Body of pancreas (tissue), 4 donors: ENCODE data around the gene POLR3H. TPM values are rescaled to one million over a fixed set of nuclear protein-coding genes. Genes with fewer than 3 reads are reported as not detected.

Source experiments
- ATAC-seq: fragments of 150-250 bp; one replicate; pipeline ENCODE4 v1.9.1; 2016
- DNase-seq, 4 donors: peaks; one replicate each; pipeline ENCODE4 v3.0.0-alpha.2; 2019
- H3K27ac ChIP-seq, 4 donors: fragments of 200-600 bp; sonication (generic); 1 replicate in 3 of 4; 2 replicates in 1 of 4; pipeline versions ENCODE4 v1.5.1 to v1.6.1; 2016 to 2019; ENCODE audit warnings: mild to moderate bottlenecking in 1 of 4, mixed read lengths in 1 of 4, moderate library complexity in 1 of 4
- H3K27me3 ChIP-seq, 2 donors: fragments of 200-600 bp; sonication (generic); one replicate each; pipeline ENCODE4 v1.6.0; 2016; ENCODE audit warnings: mild to moderate bottlenecking in 1 of 2
- H3K36me3 ChIP-seq, 2 donors: fragments of 200-600 bp; sonication (generic); replicated peaks in 1 of 2; 2 replicates each; pipeline ENCODE4 v1.5.1; 2016; ENCODE audit warnings: low read depth in 2 of 2; ENCODE audit not compliant: insufficient read depth in 1 of 2
- H3K4me1 ChIP-seq: fragments of 200-600 bp; sonication (generic); one replicate; pipeline ENCODE4 v1.6.0; 2016
- H3K4me3 ChIP-seq, 2 donors: fragments of 200-600 bp; sonication (generic); 1 replicate in 1 of 2; 2 replicates in 1 of 2; pipeline ENCODE4 v1.5.1; 2016 to 2019
- H3K9me3 ChIP-seq, 3 donors: fragments of 200-600 bp; sonication (generic); 1 replicate in 2 of 3; 2 replicates in 1 of 3; pipeline ENCODE4 v1.5.1; 2016
- CTCF ChIP-seq, 7 experiments: fragments of 450-650 bp in 4 of 7; fragments of 200-600 bp in 3 of 7; sonication (generic) in 3 of 7; IDR thresholded peaks; one replicate each; pipeline ENCODE4 v1.5.1; 2016 to 2019; ENCODE audit warnings: antibody characterized with exemption in 7 of 7
- POLR2A ChIP-seq, 3 donors: fragments of 450-650 bp; IDR thresholded peaks; one replicate each; pipeline ENCODE4 v1.6.1; 2016; ENCODE audit warnings: antibody characterized with exemption in 3 of 3, mild to moderate bottlenecking in 2 of 3
- WGBS, 2 donors: methylation state at CpG; one replicate each; pipeline ENCODE4 v1.1.5; 2017; 5-methylcytosine and 5-hydroxymethylcytosine counted together
- intact Hi-C: fragments of 100-400 bp; cut with DNase I; formaldehyde crosslinking; loops from one replicate; pipeline ENCODE4 v1.15.1; 2023
- total RNA-seq, 2 donors: library from RNA; depleted of rRNA; stranded (reverse); fragments of >200 nt; gene quantifications; one replicate each; pipeline ENCODE4 v1.1.0, GENCODE V29; 2016

The POLR3H gene
- total RNA-seq, 2 donors from 2014 or later: 18.9 to 24.7 TPM

GRCh38 chr22:41578818-41579217, 34.5 kb upstream of the POLR3H start:
- no peak overlapping the region for H3K27ac ChIP-seq
- TF ChIP-seq POLR2A (IDR thresholded peaks at IDR 0.05): no peak
- TF ChIP-seq CTCF (IDR thresholded peaks at IDR 0.05): no peak
- H3K36me3 ChIP-seq: no peaks in the 10 kb centered on the region
- WGBS, 2 donors: 89 to 93% methylated on average over 5 to 9 of the region's 9 CpGs
- H3K27me3 ChIP-seq: no peaks in the 10 kb centered on the region
- no peak overlapping the region for H3K4me3 ChIP-seq
- DNase-seq (no peak), ATAC-seq (no peak)
- no peaks in the 10 kb centered on the region for H3K4me1 ChIP-seq
- H3K9me3 ChIP-seq: no peaks in the 10 kb centered on the region
- intact Hi-C loops: no loop called here

- TF ChIP-seq CTCF (IDR thresholded peaks at IDR 0.05) (no peak), POLR2A (IDR thresholded peaks at IDR 0.05) (no peak)
- no peaks in the 10 kb centered on the region for H3K36me3 ChIP-seq
- no peak overlapping the region for H3K27ac ChIP-seq
Measured at GRCh38 chr22:41578114-41578513, 33.8 kb upstream of the POLR3H start.

GRCh38 chr22:41576877-41577276, 32.6 kb upstream of the POLR3H start:
- H3K4me3 ChIP-seq: no peak overlapping the region
- DNase-seq: peak; percentile 47 to 67 (median 58)
- intact Hi-C loops: no loop called here
- H3K36me3 ChIP-seq: no peaks in the 10 kb centered on the region
- TF ChIP-seq CTCF (IDR thresholded peaks at IDR 0.05): peak; percentile 29 to 79 (median 45)
- no peak for TF ChIP-seq POLR2A (IDR thresholded peaks at IDR 0.05)
- peak; percentile 60 for ATAC-seq
- no peak overlapping the region for H3K27ac ChIP-seq
- no peaks in the 10 kb centered on the region for H3K4me1 ChIP-seq
- WGBS, 2 donors: 85% methylated on average over 9 of the region's 9 CpGs; no CpG with 5 or more reads in 1 of the 2 donors
- H3K9me3 ChIP-seq: no peaks in the 10 kb centered on the region
- H3K27me3 ChIP-seq: no peaks in the 10 kb centered on the region

More at GRCh38 chr22:41578114-41578513, 33.8 kb upstream of the POLR3H start:
- intact Hi-C loops: no loop called here
- no peak for ATAC-seq
- DNase-seq: no peak
- no peaks in the 10 kb centered on the region for H3K9me3 ChIP-seq
- WGBS, 2 donors: 86 to 93% methylated on average over 8 of the region's 8 CpGs
- H3K4me1 ChIP-seq: no peaks in the 10 kb centered on the region
- no peaks in the 10 kb centered on the region for H3K27me3 ChIP-seq
- H3K4me3 ChIP-seq: no peak overlapping the region

GRCh38 chr22:41575533-41575932, 31.3 kb upstream of the POLR3H start:
- TF ChIP-seq POLR2A (IDR thresholded peaks at IDR 0.05) (no peak), CTCF (IDR thresholded peaks at IDR 0.05) (no peak)
- no peak for ATAC-seq
- Histone ChIP-seq H3K27me3 (no peaks in the 10 kb centered on the region), H3K4me1 (no peaks in the 10 kb centered on the region), H3K27ac (no peak overlapping the region), H3K36me3 (no peaks in the 10 kb centered on the region), H3K9me3 (no peaks in the 10 kb centered on the region), H3K4me3 (no peak overlapping the region)
- 95 to 100% methylated on average over 1 to 13 of the region's 15 CpGs for WGBS, 2 donors
- intact Hi-C loops: no loop called here
- DNase-seq: no peak

- TF ChIP-seq CTCF (IDR thresholded peaks at IDR 0.05) (no peak), POLR2A (IDR thresholded peaks at IDR 0.05) (no peak)
- H3K27me3 ChIP-seq: no peaks in the 10 kb centered on the region
- no peaks in the 10 kb centered on the region for H3K36me3 ChIP-seq
- ATAC-seq (no peak), DNase-seq (peak; percentile 31 to 54 (median 46))
- 60 to 87% methylated on average over 3 to 26 of the region's 26 CpGs for WGBS, 2 donors
- H3K9me3 ChIP-seq: no peaks in the 10 kb centered on the region
- H3K4me1 ChIP-seq: no peaks in the 10 kb centered on the region
- no peak overlapping the region for H3K27ac ChIP-seq
- H3K4me3 ChIP-seq: no peak overlapping the region
- intact Hi-C loops: no loop called here
Measured at GRCh38 chr22:41574847-41575381, 30.6 kb upstream of the POLR3H start.
